ENCODE measurements around the gene CLMN.

CLMN gene

DNA sequence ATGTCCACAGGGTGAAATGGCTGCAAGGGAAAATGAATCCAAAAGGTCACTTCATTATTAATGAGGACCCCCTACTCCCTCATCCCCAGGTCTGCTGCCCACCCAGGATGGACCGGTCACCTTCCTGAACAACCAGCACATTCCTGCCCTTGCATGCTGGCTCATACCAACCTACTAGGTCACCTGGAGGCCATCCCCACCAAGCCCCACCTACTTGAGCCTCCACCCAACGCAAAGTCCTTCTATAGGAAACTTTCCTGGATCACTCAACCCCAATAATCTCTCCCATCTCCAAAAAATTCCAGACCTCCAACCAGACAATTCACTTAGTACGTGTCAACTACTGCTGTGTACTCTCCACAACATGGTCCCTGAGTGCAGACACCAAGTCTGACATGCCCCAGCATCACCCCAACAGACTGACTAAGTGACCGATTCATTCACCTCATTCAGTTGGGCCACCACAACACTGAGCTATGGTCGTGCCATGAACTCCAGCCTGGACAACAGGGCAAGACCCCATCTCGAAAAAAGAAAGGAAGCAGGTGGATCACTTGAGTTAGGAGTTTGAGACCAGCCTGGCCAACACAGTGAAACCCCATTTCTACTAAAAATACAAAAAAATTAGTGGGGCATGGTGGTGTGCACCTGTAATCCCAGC is 18.1 kb downstream of the CLMN start:
- DNase-seq, result no peak

DNA sequence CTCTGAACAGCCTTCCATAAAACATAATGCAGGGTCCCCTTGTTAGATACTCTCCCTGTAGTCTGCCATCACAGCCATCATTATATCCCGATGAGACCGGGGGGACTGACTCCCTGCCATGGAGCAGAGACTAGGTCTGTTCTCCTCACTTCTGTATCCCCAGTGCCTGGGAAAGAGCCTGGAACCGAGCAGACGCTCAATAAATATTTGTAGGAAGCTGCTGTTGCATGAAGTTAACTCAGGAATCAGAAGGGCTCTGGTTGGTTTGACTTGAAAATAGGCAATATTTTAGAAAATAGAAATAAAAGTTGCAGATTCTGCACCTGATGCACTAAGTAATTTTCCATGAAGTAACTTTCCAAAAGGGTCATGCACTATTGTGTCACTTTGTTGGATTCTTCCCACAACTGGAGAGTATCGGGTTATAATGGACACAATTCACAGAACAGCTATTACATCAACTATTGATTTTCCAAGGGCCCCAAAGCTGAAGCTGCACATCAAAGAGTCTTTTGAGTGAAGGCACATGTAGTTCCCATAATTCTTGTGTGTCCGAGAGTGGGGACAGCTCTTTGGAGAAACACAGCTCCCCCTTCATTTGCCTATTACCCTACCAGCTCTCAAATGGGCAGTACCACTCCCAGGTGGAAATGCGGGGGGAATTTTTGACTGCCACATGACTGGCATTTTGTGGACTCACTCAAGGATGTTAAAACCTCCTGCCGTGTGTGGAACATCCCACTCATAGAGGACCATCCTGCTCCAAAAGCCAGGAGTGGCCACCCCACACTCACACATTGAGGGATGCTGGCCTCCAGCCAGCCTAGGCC is 18.8 kb downstream of the CLMN start:
- no peak for DNase-seq

GRCh38 chr14:95300002-95300696 is 19.6 kb downstream of the CLMN start:
- DNase-seq, result no peak

DNA sequence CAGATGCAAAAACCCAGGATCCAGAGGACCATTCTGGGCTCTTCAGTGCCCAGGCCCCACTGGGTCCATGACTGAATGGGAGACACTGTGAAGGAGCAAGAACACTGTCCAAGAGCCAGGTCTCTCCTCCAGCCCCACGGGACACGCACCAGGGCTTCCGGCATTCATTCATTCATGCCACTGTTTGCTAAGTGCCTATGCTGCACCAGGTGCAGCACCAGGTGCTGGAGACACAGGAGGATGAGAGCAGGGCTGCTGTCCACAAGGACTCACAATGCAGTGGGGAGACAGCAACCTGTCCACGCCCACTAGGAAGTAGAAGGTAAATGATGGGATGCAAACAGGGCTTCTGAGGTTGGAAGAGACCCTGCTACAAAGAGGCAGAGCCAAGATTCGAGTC is 20.4 kb downstream of the CLMN start:
- no peak for DNase-seq

- DNase-seq, result no peak
These were observed 21.9 kb downstream of the CLMN start for GRCh38 chr14:95297832-95298231.

- no peak for DNase-seq
These were observed 22.7 kb downstream of the CLMN start for GRCh38 chr14:95296966-95297365.

- DNase-seq, result no peak
These were observed 23.9 kb downstream of the CLMN start for GRCh38 chr14:95295600-95296376.

- no peak for DNase-seq
These were observed 24.7 kb downstream of the CLMN start for GRCh38 chr14:95294834-95295599.

DNA sequence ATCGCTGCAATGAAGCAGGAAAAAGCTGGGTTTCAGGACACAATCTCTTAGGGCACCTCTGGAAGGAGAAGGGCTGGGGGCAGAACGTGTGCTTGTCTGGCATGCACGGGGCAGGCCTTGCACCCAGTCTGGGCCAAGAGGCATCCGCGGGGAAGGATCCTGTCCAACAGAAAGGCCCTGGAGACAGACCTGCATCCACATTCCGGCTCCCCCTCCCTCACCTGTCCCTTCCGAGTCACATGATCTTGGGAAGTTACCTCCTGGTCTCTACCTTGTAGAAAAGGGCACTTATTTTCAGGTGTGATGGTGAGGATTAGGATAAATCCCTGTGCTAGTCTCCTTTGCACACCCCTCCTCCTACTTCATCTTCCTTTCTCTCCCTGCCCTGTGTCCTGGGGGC is 25.4 kb downstream of the CLMN start:
- DNase-seq, result no peak

DNA sequence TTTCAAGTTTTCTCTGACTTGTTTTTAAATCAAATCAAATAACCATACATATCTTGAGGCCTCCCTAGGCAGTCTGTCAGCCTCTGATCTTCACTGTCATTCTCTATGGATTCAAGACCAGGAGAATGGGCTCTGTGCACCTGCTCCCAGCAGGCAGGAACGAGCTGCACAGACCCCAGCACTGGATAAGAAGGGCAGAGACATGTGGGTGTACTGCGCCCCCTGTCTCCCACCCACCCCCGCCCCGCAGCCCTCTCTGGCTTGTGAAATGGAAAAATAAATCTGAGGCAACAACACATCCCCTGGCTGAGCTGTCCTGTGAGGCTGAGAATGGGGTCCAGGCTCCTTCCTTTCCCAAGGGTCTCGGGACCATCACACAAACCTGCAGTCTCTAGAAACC is 26.3 kb downstream of the CLMN start:
- no peak for DNase-seq

- no peak for DNase-seq
These were observed 26.9 kb downstream of the CLMN start for GRCh38 chr14:95292660-95293425.

DNA sequence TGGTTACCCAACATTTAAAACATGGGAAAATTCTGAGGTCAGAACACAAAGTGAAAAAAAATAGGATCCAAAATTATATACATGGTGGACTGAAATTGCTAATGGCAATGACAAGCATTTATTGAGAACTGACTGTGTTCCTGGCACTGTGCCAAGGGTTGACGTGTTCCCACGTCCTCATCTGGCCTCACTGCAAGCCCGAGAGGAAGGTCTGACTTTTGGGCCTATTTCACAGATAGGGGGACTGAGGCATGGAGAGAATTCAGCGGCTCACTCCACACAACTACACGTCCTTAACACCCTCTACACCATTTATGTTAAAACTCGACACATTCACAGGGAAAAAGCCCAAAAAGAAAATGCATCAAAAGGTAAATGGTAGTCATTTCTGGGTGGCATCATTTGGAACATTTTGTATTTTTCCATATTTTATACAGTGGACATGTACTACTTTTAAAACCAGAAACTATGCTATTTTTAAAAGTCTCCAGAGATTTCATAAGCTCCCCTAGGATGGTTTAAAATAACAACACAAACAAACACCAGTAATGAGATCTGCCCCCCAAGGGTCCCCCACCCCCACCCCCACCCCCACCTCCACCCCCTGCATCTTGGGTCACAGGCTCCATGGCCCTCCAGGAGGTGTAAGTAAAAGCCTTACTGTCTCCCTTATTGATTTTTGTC is 27.7 kb downstream of the CLMN start:
- no peak for DNase-seq

DNA sequence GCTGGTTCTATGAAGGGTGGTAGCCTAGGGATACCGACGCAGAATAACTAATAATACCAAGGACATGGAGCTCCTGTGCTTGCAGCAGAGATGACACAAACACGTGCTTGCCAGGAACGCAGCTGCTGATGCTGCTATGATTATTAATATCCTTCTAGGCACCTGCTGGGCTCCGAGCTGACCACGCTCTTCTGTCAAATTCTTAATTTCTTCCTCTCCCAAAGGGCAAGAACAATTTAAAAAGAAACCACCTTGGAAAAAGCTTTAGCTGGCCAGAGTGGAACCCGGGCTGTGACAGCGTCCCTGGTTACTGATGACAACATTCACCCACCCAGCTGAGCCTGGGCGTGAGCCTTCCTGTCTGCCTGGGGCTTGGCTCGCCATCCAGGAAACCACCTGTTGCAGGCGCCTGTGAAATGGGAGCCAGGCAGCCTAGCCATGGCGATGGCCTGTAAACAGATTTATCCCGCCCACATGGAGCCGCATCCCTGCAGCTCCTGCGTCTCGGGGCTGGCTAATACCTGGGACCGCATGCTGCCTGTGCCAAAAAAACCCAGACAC is 28.8 kb downstream of the CLMN start:
- no peak for DNase-seq

- DNase-seq, result no peak
These were observed 29.7 kb downstream of the CLMN start for GRCh38 chr14:95290021-95290420.

DNA sequence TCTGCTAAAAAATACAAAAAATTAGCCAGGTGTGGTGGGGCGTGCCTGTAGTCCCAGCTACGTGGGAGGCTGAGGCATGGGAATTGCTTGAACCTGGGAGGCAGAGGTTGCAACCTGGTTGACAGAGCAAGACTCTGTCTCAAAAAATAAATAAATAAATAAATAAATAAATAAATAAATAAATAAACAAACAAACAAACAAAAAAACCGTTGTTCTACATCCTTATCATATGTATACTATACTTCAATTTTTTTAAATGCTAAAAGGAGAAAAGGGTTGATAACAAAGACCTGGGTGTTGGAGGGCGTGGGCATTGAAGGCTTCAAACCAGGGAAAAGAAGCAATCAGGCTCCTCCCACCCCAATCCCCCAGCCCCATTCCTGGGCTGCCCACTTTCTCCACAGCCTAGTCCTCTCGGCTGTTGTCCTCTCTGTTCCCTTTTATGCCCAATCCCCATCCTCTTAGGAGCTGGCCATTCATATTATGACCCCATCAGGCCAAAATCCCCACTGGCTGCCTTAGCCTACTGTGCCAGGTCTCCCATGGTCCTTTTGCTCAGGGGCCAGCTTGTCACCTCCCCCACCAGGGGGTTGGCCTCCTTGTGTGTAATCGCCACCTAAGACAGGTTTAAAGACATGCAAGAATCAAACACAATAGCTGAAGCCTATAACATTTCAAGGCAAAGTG is 30.2 kb downstream of the CLMN start:
- DNase-seq, result no peak

DNA sequence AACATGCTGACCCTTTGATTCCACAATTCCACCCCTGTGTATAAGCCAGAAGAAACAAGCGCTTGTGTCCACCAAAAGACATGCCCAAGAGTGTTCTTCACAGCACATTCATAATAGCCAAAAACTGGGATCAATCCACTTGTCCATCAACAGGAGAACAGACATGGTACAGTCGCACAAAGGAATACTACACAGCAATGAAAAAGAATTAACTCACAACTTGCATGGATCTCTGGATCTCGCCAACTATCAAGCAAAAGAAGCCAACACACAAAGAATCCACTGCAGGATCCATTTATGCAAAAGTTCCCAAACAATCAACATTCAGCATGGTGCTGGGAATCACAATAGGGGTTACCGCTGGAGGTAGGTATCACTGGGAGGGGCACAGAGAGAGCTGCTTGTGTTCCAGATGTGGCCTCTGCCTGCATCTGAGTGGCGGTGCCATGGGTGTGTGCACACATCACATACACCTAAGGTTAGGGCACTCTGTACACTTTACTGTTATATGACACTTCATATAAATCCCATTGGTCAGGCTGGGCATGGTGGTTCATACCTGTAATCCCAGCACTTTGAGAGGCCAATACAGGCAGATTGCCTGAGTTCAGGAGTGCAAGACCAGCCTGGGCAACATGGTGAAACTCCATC is 30.9 kb downstream of the CLMN start:
- no peak for DNase-seq

GRCh38 chr14:95287176-95287754 is 32.4 kb downstream of the CLMN start:
- no peak for DNase-seq

DNA sequence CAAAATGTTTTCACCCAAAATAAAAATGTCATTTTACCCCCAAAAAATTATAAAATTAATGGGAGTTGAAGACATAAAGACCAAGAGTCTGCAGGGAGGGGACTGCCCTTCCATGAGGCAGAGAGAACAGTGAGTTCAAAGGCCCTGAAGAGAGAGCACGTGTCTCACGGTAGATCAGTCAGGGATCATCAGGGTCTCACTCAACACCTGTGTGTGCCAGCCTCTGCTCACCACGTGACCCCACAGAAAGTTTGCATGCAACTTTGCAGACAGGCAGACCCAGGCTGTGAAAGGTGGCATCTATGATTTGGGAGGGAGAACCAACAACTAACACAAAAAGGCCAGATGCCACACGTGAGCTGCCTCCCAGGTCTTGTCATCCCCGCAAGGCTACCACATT is 33.1 kb downstream of the CLMN start:
- no peak for DNase-seq

GRCh38 chr14:95285566-95285965 is 34.1 kb downstream of the CLMN start:
- DNase-seq, result no peak
